Peyer's patch (tissue), 4 donors: ENCODE data around the gene PGAM1.

Source experiments
- POLR2A ChIP-seq, 2 donors: fragments of 450-650 bp; IDR thresholded peaks; one replicate each; pipeline ENCODE4 v1.5.1; 2017; ENCODE audit warnings: antibody characterized with exemption in 2 of 2, mild to moderate bottlenecking in 2 of 2, moderate library complexity in 2 of 2
- TF ChIP-seq, protein P1 (sequence below), 6 experiments: fragments of 450-650 bp in 4 of 6; fragments of 200-600 bp in 2 of 6; sonication (generic) in 1 of 6; IDR thresholded peaks; one replicate each; pipeline ENCODE4 v1.5.1; 2017 to 2019; ENCODE audit warnings: antibody characterized with exemption in 6 of 6, mild to moderate bottlenecking in 3 of 6, moderate library complexity in 1 of 6

DNA sequence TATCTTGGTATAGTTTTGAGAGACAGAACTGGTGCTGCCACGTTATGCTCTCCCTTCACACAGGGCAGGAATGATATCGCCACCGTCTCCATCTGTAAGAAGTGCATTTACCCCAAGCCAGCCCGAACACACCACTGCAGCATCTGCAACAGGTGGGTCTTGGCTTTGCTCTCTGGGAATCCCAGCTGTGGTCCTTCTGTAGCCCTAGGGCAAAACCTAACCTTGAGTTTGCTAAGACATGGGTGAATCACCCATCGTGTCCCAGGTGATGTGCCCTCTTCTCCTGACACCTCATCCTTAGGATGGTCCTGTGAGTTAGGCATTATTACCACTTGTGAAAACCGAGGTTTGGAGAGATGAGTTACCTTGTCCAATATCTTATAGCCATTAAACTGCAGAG, 26.4 kb downstream of the PGAM1 start:
- TF ChIP-seq, protein P1, sequence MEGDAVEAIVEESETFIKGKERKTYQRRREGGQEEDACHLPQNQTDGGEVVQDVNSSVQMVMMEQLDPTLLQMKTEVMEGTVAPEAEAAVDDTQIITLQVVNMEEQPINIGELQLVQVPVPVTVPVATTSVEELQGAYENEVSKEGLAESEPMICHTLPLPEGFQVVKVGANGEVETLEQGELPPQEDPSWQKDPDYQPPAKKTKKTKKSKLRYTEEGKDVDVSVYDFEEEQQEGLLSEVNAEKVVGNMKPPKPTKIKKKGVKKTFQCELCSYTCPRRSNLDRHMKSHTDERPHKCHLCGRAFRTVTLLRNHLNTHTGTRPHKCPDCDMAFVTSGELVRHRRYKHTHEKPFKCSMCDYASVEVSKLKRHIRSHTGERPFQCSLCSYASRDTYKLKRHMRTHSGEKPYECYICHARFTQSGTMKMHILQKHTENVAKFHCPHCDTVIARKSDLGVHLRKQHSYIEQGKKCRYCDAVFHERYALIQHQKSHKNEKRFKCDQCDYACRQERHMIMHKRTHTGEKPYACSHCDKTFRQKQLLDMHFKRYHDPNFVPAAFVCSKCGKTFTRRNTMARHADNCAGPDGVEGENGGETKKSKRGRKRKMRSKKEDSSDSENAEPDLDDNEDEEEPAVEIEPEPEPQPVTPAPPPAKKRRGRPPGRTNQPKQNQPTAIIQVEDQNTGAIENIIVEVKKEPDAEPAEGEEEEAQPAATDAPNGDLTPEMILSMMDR (IDR thresholded peaks at IDR 0.05) = no peak
- no peak for TF ChIP-seq POLR2A (IDR thresholded peaks at IDR 0.05)
